GM18873 (cell line): ENCODE results near the gene TRIOBP.

Source experiments
- ATAC-seq: cut with Tn5 transposase; IDR thresholded peaks from one replicate; pipeline ENCODE4 v1.9.1; 2021; ENCODE audit warnings: mild to moderate bottlenecking, moderate library complexity, moderate number of reproducible peaks; ENCODE audit not compliant: unreplicated experiment, low FRiP score

TRIOBP gene

DNA sequence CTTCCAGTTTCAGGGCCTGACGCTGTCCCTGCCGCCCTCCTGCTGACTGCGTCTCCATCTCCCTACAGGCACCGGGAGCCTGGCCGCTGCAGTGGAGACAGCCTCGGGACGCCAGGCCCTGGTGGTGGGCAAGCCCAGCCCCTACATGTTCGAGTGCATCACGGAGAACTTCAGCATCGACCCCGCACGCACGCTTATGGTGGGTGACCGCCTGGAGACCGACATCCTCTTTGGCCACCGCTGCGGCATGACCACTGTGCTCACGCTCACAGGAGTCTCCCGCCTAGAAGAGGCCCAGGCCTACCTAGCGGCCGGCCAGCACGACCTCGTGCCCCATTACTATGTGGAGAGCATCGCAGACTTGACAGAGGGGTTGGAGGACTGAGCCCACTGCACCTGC lies 31.4 kb upstream of the TRIOBP start:
- ATAC-seq = no peak

DNA sequence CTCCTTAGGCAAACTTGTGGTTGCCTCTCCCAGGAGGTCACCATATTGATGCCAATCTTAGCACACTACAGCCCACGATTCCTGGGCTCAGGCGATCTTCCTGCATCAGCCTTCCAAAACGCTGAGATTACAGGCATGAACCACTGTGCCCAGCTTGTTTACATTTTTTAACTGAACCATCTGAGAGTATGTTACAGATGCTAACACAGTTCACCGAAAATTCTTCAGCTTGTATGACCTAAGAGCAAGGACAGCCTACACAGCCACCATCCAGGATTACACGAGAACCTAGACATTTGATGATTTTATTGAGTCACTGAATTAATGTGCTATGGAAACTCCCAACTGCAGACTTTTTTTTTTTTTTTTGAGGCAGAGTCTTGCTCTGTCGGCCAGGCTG lies 27.3 kb upstream of the TRIOBP start:
- ATAC-seq = no peak

DNA sequence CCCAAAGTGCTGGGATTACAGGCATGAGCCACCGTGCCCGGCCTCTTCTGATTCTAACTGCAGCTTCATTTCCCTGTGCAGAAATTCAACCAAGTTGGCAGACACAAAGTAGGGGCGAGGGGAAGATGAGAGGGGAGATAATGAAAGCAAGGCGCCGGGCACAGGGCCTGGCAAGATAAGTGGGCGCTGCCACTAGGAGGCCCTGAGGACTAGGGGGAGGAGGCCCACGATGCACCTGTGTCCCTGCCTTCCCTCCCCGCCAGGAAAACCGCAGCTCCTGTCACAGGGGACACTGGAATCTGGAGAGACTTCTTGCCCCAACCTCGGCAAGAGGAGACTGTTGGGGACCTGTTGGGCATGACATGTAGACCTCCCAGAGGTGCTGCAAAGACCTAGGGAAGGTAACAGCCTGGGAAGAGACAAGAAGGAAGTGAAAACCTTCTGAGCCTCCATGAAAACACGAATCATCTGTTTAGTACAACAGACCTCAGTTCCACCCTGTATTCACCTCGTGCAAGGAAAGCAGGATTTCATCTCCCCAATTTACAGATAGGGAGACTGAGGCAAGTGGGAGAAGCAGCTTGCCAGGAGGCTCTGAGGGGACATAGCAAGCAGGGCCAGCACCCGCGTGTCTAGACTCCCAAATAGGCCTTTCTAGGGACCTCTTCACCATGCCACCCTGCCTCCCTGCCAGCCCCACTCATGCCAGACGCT lies 24.5 kb upstream of the TRIOBP start:
- ATAC-seq = no peak

DNA sequence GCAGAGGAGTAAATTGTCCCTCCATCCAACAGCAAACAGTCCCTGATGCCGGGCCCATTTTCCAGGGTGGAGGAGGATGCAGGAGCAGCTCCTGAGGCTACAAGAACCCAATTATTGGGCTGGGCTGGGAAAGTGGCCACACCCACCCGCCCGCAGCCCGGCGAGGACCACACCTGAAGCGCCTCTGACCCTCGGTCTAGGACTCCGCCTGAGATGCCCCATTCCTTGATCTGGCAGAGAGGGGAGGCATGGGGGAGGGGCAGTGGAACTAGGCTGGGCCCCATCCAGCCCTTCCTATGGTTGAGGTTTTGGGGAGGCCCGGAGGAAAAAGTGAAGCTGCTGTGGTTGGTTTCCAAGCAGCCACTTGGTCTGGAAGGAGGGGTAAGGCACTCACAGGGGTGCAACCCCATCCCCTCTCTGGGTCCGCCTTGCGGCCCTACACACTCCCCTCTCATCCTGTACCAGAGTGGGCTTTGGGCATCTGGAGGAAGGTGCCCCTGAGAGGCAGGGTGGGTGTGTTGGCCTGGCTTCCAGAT lies 23.9 kb upstream of the TRIOBP start:
- no peak for ATAC-seq

DNA sequence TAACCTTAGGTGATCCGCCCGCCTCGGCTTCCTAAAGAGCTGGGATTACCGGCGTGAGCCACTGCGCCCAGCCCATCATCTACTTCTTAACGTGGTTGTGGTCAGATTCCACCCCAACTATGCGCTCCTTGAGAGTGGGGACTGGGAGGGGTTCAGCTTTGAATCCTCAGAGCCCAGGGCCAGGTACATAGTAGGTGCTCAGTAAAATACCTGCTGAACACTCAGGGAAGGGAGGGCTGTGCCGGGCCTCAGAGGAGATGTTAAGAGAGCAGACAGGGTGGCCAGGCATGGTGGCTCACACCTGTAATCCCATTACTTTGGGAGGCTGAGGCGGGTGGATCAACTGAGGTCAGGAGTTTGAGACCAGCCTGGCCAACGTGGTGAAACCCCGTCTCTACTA lies 22.6 kb upstream of the TRIOBP start:
- ATAC-seq = no peak

DNA sequence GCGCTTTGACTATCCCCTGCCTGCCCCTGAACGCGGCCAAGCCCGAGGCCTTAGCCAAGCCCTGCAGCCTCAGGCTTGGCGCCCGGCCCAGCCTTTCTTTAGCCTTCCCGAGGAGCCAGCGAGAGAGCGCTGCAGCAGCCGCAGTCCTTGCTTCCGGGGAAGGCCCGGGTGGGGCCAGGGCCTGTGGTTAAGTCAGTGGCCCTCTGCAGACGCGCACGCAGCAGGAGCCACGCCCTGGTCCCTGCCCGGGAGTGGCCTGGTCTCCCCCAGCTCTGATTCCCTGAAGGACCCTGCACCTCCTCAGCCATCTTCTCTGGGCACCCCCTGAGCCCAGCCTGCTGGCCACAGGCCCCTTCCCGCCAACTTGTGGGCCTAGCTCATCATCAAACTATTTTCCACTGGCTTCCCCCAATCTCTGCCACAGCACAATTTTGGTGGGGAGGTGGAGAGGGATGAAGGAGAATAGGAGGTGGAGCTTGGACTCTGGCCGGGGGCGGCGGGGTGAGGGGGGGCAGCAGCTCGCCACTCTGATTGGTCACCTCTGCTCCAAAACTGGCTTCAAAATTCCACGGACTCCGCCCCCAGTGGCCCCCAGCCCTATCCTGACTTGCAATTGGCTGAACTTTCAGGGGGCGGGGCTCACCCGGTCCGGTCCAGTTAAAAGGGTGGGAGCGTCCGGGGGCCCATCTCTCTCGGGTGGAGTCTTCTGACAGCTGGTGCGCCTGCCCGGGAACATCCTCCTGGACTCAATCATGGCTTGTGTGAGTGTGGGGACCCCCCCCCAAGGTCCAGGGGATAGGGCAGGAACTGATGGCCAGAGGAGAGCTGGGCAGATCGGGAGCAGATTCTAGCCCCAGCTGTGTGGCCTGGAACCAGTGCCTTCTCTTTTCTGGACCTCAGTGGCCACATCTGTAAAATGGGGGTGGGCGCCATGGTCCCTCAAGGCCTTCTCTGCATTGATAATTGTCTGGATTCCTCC lies 21.6 kb upstream of the TRIOBP start, which contains the start of gene LGALS1:
LGALS1 (plus strand) TSS at position 686 of the 979 bp plus-strand sequence; CDS start at position 753, 67 bp downstream.
- no peak for ATAC-seq

DNA sequence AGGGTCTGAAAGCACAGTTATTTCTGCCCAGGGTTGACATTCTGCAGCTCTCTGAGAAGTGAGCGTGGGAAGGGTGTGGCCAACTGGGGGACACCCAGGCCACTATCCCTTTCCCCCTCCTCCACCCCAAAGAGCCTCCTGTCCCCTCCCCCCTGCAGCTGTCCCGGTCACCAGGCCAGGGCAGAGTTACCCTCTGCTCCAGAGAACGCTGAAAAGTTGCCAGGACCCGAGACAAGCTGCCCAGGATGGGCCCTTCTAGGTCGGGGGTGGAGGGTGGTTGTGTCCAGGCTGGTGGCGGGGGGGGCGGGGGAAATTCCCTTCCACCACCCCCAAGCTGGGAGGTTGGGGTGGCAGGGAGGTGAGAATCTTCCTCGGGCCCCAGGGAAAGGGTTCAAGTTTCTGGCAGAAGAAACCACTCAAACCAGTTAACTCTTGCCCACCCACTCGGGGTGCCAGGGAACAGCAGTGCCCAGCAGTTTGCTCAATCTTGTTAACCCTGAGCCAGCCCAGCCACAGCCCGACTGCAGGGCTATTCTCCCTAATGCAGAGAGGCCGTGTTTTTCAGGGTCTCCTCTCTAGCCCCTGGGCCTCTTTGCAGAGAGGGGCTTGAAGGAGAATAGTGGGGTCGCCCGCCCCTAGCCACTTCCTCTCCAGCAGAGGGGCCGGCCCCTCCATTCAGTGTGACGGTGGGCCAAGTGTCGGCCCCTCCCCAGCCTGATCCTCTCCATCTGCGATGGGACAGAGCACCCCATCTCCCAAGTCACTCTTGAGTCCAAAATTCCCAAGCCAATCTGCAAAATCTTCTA lies 20.7 kb upstream of the TRIOBP start:
- no peak for ATAC-seq

DNA sequence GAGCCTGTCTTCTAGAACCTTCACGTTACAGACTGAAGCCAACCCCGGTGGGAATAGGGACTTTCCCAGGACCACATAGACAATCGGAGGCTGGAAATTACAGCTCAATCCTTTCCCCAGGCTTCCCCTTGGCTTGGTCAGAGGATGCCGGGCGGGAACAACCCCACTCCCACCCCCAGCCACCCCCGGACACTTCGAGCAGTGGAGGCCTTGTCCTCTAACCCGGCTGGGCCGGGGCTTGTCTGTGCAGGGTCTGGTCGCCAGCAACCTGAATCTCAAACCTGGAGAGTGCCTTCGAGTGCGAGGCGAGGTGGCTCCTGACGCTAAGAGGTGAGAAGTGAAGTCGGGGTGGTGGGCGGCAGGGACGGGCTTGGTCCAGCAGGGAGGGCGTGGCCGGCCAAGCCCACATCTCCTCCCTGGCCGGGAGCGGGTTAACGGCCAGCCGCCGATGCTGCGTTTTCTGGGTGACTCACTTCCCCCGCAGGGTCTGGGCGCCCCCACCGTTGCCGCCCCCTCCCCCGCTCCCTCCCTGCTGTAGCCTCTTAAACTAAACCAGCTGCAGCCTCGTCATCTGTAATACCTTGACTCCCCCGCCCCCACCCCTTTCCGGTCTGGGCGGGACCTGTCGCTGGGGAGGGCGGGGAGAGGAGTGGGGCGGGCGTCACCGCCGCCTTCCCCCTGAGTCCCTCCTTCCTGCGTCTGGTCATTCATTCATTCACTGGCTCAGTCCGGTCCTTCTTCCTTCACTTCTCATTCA lies 19.9 kb upstream of the TRIOBP start:
- ATAC-seq = no peak

DNA sequence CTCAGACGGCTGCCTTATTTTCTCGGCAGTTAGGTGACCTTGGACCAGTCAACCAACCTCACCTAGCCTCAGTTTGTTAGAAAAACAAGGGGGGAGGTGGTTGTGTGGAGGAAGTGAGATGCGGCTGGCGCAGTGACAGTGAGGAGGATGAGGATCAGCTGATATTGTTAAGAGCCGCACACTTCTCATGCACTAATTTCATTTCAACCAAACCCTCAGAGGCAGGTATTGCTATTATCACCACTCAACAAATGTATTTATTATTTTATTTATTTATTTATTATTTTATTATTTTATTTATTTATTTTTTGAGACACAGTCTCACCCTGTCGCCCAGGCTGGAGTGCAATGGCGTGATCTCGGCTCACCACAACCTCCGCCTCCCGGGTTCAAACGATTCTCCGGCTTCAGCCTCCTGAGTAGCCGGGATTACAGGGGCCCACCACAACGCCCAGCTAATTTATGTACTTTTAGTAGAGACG lies 19.3 kb upstream of the TRIOBP start:
- ATAC-seq = no peak

DNA sequence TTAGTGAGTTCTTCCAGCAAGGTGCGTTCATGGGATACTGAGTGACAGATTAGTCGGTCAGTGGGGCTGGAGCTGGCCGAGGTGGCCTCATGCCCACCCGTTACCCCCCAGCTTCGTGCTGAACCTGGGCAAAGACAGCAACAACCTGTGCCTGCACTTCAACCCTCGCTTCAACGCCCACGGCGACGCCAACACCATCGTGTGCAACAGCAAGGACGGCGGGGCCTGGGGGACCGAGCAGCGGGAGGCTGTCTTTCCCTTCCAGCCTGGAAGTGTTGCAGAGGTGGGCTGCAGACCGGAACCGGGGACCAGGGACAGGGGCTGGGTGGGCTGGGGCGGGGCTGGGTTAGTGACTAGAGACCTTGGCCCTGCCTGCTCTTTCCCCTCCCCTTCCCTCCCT lies 18.5 kb upstream of the TRIOBP start:
- ATAC-seq = no peak

DNA sequence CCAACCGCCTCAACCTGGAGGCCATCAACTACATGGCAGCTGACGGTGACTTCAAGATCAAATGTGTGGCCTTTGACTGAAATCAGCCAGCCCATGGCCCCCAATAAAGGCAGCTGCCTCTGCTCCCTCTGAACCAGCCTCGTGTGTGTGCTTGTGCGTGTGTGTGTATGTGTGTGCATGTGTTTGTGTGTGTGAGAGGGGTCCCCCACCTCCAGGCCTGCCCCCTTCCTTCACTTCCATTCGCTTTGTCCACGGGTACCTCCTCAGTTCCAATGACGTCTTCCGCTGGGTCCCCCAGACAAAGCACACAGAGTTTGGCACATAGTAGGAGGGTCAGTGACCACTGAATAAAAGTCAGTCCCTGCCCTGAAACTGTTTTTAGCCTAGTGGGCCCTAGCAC lies 17.2 kb upstream of the TRIOBP start:
- ATAC-seq = no peak

DNA sequence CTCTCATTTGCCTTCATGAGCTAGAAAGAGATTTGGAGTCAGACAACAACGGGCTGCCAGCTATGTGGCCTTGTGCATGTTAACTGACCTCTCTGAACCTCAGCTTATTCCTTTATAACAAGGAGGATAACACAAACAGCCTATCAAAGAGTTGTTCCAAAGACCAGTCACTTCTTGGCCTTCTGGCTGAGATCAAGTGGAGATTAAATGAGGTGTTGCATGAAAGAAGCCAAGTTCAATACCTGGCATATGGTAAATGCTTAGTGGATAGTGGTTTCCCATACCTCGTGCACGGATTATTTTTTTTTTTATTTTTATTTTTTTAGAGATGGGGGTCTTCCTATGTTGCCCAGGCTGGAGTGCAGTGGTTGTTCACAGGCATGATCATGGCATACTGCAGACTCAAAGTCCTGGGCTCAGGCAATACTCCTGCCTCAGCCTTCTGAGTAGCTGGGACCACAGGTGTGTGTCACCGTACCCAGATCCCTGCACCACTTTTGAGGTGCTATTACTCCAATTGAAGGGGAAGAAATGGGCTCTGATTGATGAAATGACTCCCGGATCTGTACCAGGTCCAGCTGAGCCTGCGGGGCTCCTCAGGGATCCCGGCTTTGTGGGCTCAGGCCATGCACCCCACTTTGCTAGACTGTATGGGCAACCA lies 16.5 kb upstream of the TRIOBP start:
- no peak for ATAC-seq

DNA sequence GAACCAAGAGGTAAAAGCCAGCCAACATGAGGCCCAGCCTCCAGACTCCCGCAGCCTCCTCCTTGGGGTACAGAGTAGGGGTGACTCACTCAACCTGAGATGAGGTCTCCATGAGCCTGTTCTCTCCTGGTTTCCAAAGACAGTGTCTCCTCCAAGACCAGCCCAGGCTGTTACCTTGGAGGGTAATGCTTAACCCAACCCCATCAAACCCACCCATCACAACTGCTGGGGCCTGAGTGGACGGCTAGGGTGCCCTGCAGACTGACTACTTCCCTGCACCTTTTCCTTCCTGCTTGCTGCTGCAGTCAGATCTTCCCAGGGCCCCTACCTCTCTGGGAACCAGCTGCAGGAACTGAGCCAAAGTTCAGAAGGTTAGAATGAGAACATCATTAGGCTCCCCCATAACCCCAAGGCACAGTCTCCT lies 15.8 kb upstream of the TRIOBP start:
- ATAC-seq = no peak

DNA sequence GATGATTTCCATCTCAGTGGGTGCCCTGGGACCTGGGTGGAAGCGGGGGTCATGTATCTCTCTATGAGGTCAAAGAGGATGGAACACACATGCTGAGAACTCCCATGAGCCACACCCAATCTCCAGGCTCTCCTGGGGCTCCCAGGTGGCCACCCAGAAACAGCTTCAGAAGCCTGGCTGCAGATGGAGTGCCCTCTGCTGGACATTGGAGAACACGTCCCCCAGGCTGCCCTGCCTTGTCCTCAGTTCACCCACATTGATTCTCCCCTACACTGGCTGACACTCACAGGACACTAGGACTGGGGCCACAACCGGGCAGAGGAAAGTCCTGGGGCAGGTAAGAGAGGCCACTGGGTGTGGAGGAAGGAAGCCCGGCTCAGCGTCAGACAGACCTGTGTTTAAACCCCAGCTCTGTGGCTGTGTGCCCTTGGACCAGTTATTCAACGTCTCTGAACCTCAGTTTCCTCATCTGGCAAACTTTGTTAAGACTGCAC lies 15.2 kb upstream of the TRIOBP start:
- ATAC-seq = no peak

DNA sequence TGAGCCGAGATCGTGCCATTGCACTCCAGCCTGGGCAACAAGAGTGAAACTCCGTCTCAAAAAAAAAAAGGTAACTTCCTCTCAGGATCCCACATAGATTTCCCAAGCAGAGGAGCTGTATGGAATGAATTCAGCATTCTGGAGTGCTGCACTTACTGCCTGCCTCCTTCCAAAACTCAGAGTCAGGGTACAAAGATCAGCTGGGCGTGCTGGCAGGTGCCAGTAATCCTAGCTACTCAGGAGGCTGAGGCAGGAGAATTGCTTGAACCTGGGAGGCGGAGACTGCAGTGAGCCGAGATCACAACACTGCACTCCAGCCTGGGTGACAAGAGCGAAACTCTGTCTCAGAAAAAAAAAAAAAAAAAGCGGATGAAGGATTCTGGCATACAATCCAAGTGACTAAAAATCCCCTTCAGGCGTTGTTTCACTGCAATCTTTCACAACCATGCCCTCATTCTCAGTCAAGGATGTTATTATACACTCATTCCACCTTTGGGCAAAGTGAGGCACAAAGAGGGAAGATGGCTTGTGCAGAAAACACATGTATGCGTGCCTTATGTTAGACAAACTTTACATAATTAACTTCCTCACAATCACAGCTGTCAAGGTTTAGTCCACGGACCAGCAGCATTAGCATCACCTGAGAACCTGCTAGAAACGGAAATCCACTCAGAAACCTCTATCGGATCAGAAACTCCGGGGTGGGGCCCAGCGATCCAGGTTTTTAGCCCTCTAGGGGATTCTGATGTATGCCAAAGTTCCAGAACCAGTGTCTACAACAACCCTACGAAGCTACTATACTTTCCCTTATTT lies 11.8 kb upstream of the TRIOBP start:
- no peak for ATAC-seq

DNA sequence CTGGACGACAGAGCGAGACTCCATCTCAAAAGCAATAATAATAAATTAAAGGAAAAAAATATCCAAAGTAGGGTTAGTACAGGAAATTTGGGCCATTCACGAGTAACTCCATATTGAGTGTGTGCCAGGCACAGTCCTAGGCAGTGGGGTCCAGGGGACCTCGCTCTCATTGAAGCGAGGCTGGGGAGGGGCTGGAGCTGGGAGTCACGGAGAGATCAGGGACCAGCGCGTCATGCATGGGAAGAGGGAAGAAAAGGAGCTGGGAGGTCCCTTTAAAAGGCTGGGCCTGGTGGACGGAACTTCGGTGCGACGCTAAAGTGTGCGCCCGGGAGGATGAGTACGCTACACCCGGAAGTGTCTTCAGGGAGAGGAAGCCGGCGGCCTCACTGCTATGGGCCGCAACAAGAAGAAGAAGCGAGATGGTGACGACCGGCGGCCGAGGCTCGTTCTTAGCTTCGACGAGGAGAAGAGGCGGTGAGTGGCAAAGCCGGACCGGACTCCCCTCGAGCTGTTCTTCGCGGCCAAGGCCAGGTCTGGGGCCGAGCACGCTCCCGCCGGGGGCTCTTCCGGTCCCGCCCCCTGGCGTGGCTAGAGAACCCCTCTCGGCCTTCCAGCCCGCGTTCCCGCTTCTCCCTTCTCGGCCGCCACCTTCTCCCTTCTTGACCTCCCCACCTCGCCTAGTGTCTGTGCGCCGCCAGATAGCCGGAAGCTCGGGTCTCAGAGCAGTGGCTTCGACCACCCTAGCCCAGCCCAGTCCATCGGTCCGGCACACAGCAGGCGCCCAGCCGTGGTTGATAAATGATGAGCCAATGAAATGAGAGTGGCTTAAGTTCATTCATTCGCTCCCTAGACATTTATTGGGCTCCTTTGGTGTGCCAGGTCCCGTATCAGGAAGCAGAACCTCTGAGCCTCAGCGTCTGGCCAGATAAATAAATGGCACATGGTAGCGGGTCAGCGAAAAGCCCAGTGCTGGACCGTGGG lies 10.6 kb upstream of the TRIOBP start, which contains the start of gene NOL12:
NOL12 (plus strand) TSS at position 342 of the 981 bp plus-strand sequence; CDS start at position 392, 50 bp downstream.
- ATAC-seq = peak; percentile 56

DNA sequence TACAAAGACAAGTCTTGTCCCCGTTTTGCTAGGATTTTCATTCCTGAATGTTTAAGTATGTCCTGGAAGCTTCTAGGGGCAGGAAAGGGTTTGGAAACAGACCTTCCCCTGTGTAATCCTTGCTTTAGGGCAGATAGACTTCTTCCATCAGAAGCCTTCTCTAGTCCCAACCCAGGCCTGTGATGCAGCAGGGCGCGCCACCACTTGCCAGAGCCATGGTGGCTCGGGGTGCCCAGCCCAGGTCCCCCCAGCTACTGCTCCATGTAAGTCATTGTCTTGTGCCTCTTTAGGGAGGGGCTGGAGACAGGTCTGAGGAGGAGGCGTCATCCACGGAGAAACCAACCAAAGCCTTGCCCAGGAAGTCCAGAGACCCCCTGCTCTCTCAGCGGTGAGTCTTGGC lies 6.4 kb upstream of the TRIOBP start:
- ATAC-seq = no peak
